ENCODE measurements around the gene DNAI7. TPM values are rescaled to one million over a fixed set of nuclear protein-coding genes. Genes with fewer than 3 reads are reported as not detected.

Gene DNAI7
- total RNA-seq, 2 donors from 2014 or later, result 1.5 to 3.8 TPM

DNA sequence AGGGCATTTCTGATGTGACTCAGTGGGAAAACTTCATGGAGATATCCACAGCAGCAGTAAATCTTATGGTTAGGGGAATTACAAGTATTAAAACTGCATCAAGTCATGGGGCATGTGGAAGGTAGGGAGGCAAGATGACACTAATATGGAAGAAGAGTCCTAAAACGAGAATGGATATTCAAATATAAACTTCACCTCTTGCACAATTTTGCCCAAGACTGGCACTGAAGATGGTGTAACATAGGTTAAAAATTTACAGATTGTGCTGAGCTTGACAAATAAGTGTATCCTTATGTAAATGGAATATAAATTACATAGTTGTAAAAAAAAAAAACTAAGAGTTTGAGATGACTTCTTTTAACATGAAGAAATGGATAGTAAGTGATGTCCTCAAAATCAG, 12.9 kb upstream of the DNAI7 start:
- Histone ChIP-seq H3K9me3 (no peaks in the 10 kb centered on the region), H3K27me3 (replicated peaks; ENCODE audit: insufficient read depth) (no peaks in the 10 kb centered on the region), H3K27ac (no peak overlapping the region), H3K36me3 (no peaks in the 10 kb centered on the region), H3K4me3 (no peak overlapping the region), H3K4me1 (replicated peaks) (no peaks in the 10 kb centered on the region)
- intact Hi-C loops (cut with DNase I), result no loop called here
- 92% methylated on average over 1 of the region's 1 CpG for WGBS
- DNase-seq (ENCODE audit: low spot score), result no peak
- TF ChIP-seq POLR2A (IDR thresholded peaks at IDR 0.05), result no peak
- TF ChIP-seq POLR2AphosphoS5 (IDR thresholded peaks at IDR 0.05), result no peak
- TF ChIP-seq CTCF (IDR thresholded peaks at IDR 0.05), result no peak

- intact Hi-C loops (cut with DNase I), result no loop called here
- no peak for DNase-seq (ENCODE audit: low spot score)
- Histone ChIP-seq H3K9me3 (no peaks in the 10 kb centered on the region), H3K4me1 (replicated peaks) (no peaks in the 10 kb centered on the region), H3K36me3 (no peaks in the 10 kb centered on the region), H3K4me3 (no peak overlapping the region), H3K27me3 (replicated peaks; ENCODE audit: insufficient read depth) (no peaks in the 10 kb centered on the region), H3K27ac (no peak overlapping the region)
- TF ChIP-seq CTCF (IDR thresholded peaks at IDR 0.05), result no peak
- TF ChIP-seq POLR2AphosphoS5 (IDR thresholded peaks at IDR 0.05), result no peak
- no peak for TF ChIP-seq POLR2A (IDR thresholded peaks at IDR 0.05)
- WGBS, result 96% methylated on average over 6 of the region's 6 CpGs
These were observed 12.5 kb upstream of the DNAI7 start for GRCh38 chr12:25207411-25207810.

- Histone ChIP-seq H3K36me3 (no peaks in the 10 kb centered on the region), H3K9me3 (no peaks in the 10 kb centered on the region), H3K27ac (no peak overlapping the region), H3K4me1 (replicated peaks) (no peaks in the 10 kb centered on the region), H3K27me3 (replicated peaks; ENCODE audit: insufficient read depth) (no peaks in the 10 kb centered on the region), H3K4me3 (no peak overlapping the region)
- no peak for DNase-seq (ENCODE audit: low spot score)
- 86% methylated on average over 2 of the region's 2 CpGs for WGBS
- intact Hi-C loops (cut with DNase I), result no loop called here
- TF ChIP-seq CTCF (IDR thresholded peaks at IDR 0.05), result no peak
These were observed 7.2 kb upstream of the DNAI7 start for GRCh38 chr12:25202137-25202536.

DNA sequence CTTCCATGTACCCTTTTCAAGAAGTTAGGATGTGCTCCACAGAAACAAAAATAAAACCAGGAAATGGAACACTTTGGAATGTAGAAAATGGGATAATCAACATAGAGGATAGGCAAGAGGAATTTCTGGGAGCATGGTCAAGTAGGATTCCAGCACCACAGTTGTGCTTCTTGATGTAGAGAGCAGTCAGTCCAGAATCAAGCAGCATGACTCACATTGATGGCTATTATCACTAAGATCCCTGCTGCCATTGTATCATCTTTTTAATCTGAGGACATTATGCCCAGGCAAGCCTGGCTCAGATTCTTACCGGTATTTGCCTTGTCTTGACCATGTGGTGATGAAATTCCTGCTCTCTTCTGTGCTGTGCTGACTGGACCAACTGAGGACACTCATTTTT, 5.7 kb upstream of the DNAI7 start:
- intact Hi-C loops (cut with DNase I), result no loop called here
- Histone ChIP-seq H3K27me3 (replicated peaks; ENCODE audit: insufficient read depth) (no peaks in the 10 kb centered on the region), H3K36me3 (no peaks in the 10 kb centered on the region), H3K27ac (no peak overlapping the region), H3K4me1 (replicated peaks) (peaks cover 4% of the 10 kb centered on the region), H3K9me3 (no peaks in the 10 kb centered on the region), H3K4me3 (no peak overlapping the region)
- TF ChIP-seq POLR2AphosphoS5 (IDR thresholded peaks at IDR 0.05) (no peak), CTCF (IDR thresholded peaks at IDR 0.05) (no peak), POLR2A (IDR thresholded peaks at IDR 0.05) (no peak)
- WGBS, result 64% methylated on average over 1 of the region's 1 CpG
- no peak for DNase-seq (ENCODE audit: low spot score)

DNA sequence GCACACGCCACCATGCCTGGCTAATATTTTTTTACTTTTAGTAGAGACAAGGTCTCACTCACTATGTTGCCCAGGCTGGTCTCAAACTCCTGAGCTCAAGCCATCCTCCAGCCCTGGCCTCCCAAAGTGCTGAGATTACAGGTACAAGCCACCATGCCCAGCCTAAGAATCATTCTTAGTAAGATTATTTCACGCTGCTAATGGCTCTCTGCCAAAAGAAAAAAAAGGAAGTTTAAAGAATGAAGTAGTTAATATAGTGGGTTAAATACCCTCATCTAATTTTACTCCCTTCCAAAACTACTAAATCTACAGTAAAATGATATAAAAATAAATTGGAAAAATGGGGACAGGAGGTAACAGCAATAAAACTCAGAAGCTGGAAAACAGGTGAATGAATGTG, 2.6 kb upstream of the DNAI7 start:
- no peaks in the 10 kb centered on the region for H3K36me3 ChIP-seq
- H3K27me3 ChIP-seq (replicated peaks; ENCODE audit: insufficient read depth), result no peaks in the 10 kb centered on the region
- no peak for DNase-seq (ENCODE audit: low spot score)
- H3K9me3 ChIP-seq, result no peaks in the 10 kb centered on the region
- H3K27ac ChIP-seq, result no peak overlapping the region
- 82% methylated on average over 2 of the region's 2 CpGs for WGBS
- peaks cover 7% of the 10 kb centered on the region for H3K4me1 ChIP-seq (replicated peaks)
- intact Hi-C loops (cut with DNase I), result loop anchor here (10.0 kb wide), 1 partner anchor 47 kb away; no protein-coding TSS in a partner anchor
- H3K4me3 ChIP-seq, result no peak overlapping the region
- TF ChIP-seq POLR2AphosphoS5 (IDR thresholded peaks at IDR 0.05) (no peak), POLR2A (IDR thresholded peaks at IDR 0.05) (no peak), CTCF (IDR thresholded peaks at IDR 0.05) (no peak)

Data from prostate gland (tissue), 2 donors.